ENCODE measurements around the gene NTN4. TPM values are rescaled to one million over a fixed set of nuclear protein-coding genes. Genes with fewer than 3 reads are reported as not detected.
"Not testable (repeated sequence)": the region's sequence is repeated elsewhere in the genome, so short reads cannot be mapped to it uniquely, and the experiment has no call there.

The NTN4 gene
- total and polyA plus RNA-seq, 9 donors = 16.0 to 101 (median 54.2) TPM

DNA sequence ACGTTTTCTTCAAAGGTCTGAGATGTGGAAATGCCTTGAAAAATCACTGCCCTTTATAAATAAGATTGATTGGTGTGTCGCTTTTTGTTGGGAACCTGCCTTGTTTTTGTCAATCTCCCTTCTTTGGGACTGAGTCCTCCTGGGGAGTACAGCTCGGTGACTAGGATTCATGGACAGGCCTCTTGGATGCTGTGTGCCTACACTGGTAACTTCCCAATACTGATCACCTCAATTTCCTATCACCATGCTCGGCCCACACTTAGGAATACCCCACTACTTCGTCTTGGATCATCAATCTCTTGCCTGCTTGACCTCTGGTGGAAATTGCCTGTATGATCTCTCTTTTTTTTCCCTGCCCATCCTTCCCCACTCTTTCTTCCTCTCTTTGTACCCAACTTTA, 34.2 kb downstream of the NTN4 start:
- intact Hi-C loops (cut with DNase I) = no loop called here

DNA sequence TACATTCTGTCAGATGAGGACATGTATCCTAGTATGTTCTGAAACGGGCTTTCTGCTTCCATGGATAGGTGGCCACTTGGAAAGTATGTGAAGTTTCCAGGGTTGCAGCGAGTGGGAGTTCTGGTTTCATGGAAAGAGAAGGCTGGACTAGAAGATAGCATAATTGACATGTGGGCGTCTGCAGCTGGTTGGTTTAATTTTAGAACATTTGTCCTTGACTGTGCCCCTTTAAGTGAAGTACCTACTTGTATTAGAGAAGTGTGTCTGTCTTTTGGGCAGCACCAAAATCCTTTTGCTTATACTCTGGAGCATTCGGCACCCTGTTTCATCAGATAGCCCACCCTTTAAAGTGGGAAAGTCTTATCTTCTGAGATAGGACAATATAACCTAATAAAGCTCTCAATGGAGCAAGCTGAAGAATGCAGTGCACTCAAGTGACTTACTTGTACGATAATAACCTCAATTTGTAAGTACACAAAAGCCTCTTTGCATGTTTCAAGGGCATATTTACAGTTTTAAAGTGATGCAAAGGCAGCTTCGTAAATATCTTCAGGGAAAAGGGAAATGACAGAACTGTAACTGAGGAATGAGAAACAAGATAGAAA, 35.2 kb downstream of the NTN4 start:
- no peak for TF ChIP-seq POLR2A (IDR thresholded peaks at IDR 0.05)
- TF ChIP-seq, protein P1, sequence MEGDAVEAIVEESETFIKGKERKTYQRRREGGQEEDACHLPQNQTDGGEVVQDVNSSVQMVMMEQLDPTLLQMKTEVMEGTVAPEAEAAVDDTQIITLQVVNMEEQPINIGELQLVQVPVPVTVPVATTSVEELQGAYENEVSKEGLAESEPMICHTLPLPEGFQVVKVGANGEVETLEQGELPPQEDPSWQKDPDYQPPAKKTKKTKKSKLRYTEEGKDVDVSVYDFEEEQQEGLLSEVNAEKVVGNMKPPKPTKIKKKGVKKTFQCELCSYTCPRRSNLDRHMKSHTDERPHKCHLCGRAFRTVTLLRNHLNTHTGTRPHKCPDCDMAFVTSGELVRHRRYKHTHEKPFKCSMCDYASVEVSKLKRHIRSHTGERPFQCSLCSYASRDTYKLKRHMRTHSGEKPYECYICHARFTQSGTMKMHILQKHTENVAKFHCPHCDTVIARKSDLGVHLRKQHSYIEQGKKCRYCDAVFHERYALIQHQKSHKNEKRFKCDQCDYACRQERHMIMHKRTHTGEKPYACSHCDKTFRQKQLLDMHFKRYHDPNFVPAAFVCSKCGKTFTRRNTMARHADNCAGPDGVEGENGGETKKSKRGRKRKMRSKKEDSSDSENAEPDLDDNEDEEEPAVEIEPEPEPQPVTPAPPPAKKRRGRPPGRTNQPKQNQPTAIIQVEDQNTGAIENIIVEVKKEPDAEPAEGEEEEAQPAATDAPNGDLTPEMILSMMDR (IDR thresholded peaks at IDR 0.05) = no peak
- TF ChIP-seq EP300 (IDR thresholded peaks at IDR 0.05) = no peak
- intact Hi-C loops (cut with DNase I) = no loop called here
- 10 to 31% (median 13%) methylated on average over 6 of the region's 6 CpGs for WGBS, 3 donors
- Histone ChIP-seq H3K36me3 (no peaks in the 10 kb centered on the region), H3K9me3 (no peaks in the 10 kb centered on the region), H3K27ac (peak overlapping the region in 1 of 2 donors; percentile 40), H3K27me3 (no peaks in the 10 kb centered on the region), H3K4me3 (no peak overlapping the region), H3K4me1 (ENCODE audit: insufficient read depth) (peaks cover 4% of the 10 kb centered on the region)
- no peak for DNase-seq

More for the DNA sequence above, 34.2 kb downstream of the NTN4 start:
- Histone ChIP-seq H3K36me3 (no peaks in the 10 kb centered on the region), H3K4me3 (no peak overlapping the region), H3K27me3 (no peaks in the 10 kb centered on the region), H3K4me1 (ENCODE audit: insufficient read depth) (peaks cover 4% of the 10 kb centered on the region), H3K9me3 (no peaks in the 10 kb centered on the region), H3K27ac (peak overlapping the region in 1 of 2 donors; percentile 40)
- 73 to 82% (median 75%) methylated on average over 5 of the region's 5 CpGs for WGBS, 3 donors
- TF ChIP-seq POLR2A (IDR thresholded peaks at IDR 0.05) (no peak), EP300 (IDR thresholded peaks at IDR 0.05) (no peak)
- TF ChIP-seq, protein P1 (IDR thresholded peaks at IDR 0.05) = no peak
- DNase-seq = no peak

- H3K9me3 ChIP-seq; H3K27ac ChIP-seq; H3K27me3 ChIP-seq; H3K36me3 ChIP-seq; H3K4me3 ChIP-seq; H3K4me1 ChIP-seq (ENCODE audit: insufficient read depth); intact Hi-C loops (cut with DNase I); DNase-seq: not testable (repeated sequence)
- WGBS, 3 donors = 73 to 79% (median 73%) methylated on average over 8 of the region's 8 CpGs
Observed at GRCh38 chr12:95746062-95746461, 44.5 kb downstream of the NTN4 start.

GRCh38 chr12:95742586-95742985, 48.0 kb downstream of the NTN4 start:
- 32 to 66% (median 58%) methylated on average over 4 of the region's 4 CpGs for WGBS, 3 donors
- DNase-seq = no peak
- H3K4me1 ChIP-seq (ENCODE audit: insufficient read depth) = no peaks in the 10 kb centered on the region
- TF ChIP-seq, protein P1 (IDR thresholded peaks at IDR 0.05) = no peak
- TF ChIP-seq POLR2A (IDR thresholded peaks at IDR 0.05) = no peak
- H3K9me3 ChIP-seq = no peaks in the 10 kb centered on the region
- H3K36me3 ChIP-seq = no peaks in the 10 kb centered on the region
- no peaks in the 10 kb centered on the region for H3K27me3 ChIP-seq
- H3K27ac ChIP-seq = no peak overlapping the region
- intact Hi-C loops (cut with DNase I) = no loop called here
- no peak overlapping the region for H3K4me3 ChIP-seq

DNA sequence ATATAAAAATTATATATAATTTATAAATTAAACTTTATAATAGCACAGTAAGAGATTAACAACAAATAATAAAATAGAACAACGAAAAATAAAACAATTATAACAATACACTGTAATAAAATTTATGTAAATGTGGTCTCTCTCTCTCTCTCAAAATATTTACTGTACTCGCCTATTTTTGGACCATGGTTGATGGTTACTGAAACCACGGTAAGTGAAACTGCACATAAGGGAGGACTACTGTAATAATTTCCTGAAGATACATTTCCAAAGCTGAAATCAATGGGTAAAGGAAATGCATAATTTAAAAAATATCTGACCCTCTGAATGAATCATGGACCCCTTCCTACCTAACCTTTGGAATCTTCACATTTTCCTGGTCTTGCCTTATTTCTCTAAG, 48.9 kb downstream of the NTN4 start:
- Histone ChIP-seq H3K27me3 (no peaks in the 10 kb centered on the region), H3K4me3 (no peak overlapping the region), H3K9me3 (no peaks in the 10 kb centered on the region), H3K27ac (no peak overlapping the region), H3K4me1 (ENCODE audit: insufficient read depth) (no peaks in the 10 kb centered on the region), H3K36me3 (no peaks in the 10 kb centered on the region)
- DNase-seq = no peak
- intact Hi-C loops (cut with DNase I) = no loop called here
- 66 to 73% (median 68%) methylated on average over 3 of the region's 3 CpGs for WGBS, 3 donors
- TF ChIP-seq, protein P1 (IDR thresholded peaks at IDR 0.05) = no peak
- TF ChIP-seq POLR2A (IDR thresholded peaks at IDR 0.05) = no peak

All from ovary (tissue), 9 donors.